Activated CD8-positive, alpha-beta memory T cell treated with anti-CD3 and anti-CD28 coated beads, Interleukin-2, amount 50 U/mL, for 24 hours (primary cell): ENCODE measurements around the gene ARRDC5.
"Not testable (repeated sequence)": the region's sequence is repeated elsewhere in the genome, so short reads cannot be mapped to it uniquely, and the experiment has no call there.

ENCODE experiments used
- DNase-seq: peaks from one replicate; pipeline ENCODE4 v3.0.0-alpha.2; 2020; ENCODE audit errors: extremely low read depth

ARRDC5 gene

DNA sequence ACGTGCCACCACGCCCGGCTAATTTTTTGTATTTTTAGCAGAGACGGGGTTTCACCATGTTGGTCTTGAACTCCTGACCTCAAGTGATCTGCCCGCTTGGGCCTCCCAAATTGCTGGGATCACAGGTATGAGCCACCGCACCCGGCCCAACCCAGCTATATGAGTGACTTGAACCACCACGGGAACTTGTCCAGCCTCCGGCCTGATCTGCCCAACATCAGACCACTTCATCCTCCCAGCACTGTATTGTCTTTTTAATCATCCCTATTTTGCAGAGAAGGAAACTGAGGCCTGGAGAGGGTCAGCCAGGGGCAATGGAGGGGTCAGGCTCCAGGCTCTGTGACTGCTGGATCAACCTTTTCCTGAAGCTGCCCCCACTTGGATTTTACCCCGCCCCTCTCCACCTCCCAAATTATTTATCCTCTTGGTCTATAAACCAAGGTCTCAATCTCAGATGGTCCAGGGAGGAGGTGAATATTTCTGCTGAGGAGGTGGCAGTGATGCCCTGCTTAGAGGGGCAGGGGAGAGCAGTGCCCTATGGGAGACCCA, 34.3 kb downstream of the ARRDC5 start:
- DNase-seq = no peak

DNA sequence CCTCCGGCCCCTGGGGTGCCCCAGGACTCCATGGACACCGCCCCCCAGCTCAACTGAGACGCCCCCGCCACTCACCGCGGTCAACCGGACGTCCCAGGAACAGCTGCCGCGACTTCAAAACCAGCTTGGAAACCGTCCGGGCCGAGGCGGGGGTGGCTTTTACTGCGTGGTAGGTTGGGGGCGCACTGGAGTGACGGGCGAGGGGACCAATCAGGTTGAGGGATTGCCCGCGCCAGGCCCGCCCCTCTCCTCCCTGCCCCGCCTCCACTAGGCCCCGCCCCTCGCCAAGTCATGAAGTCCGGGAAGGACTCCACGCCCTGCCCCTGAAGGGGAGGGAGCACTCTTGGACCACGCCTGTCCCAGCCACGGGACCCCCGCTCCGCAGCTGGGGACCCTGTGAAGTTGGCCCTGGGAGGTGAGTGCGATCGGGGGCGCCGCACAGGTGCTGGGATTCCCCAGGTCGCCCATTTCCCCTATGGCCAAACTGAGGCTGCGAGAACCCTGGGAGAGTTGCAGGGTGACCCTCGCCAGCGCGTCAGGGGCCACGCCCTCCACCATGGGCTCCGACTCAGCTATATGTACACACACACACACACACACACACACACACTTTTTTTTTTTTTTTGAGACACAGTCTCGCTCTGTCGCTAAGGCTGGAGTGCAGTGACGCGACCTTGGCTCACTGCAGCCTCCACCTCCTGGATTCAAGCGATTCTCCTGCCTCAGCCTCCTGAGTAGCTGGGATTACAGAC, 35.0 kb downstream of the ARRDC5 start, which contains the start of gene PLIN3:
TSS of gene PLIN3 (minus strand) at position 134 of the 752 bp plus-strand sequence. CDS start 6,273 bp downstream, outside the sequence.
- peak; percentile 78 for DNase-seq

DNA sequence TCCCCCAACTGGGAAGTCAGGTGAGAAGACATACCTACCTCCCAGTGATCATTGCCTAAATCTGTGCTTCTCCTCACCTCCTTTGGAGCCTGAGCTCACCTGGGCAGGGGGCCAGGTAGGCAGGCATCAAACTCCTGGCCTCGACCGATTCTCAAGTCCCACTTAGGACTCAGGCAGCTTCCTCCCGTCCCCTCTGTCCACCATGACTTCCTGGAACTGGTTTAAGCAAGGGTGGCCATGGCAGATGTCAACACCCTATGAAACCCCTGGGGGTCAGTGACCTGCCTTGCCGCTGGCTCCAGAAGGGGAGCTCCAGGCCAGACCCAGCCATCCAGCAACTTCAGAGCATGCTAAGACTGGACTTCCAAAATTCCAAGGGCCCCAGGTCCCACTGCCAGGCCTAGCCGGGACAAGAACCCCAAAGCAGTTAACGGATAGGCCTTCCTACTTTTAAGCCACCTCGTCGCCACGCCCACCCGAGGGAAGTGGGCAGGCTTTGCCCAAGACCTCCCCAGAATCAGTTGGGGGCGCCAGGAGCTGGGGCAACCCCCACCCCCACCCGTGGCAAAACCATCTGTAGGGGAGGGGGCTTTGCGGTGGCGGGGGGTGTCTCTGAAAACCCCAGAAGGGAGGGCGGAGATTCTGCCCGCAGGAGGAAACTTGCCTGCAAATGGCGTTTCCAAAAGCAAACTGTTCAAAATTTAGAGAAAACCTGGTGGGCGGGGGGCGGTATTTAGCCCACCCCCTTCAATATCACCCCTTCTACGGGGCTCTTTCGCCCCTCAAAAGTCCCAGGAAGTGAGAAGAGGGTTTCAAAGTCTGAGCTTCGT, 35.9 kb downstream of the ARRDC5 start:
- DNase-seq = no peak

DNA sequence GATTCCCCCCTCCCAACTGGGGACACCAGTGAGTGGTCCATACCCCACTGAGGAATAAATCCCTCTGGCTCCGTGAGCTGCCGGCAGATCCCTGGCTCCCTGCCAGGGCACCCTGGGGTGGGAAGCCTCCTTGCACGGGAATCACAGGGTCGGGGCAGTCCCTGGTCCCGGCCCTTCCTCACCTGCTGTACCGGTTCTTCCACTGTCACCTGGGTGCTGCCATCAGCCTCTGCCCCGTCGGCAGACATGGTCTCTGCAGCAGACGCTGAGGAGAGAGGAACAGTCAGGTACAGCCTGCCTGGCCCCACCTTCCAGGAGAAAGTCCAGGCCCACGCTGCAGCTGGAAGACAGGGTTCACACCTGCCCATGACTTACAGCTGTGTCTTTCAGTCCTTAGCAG, 41.5 kb downstream of the ARRDC5 start:
- DNase-seq = no peak

DNA sequence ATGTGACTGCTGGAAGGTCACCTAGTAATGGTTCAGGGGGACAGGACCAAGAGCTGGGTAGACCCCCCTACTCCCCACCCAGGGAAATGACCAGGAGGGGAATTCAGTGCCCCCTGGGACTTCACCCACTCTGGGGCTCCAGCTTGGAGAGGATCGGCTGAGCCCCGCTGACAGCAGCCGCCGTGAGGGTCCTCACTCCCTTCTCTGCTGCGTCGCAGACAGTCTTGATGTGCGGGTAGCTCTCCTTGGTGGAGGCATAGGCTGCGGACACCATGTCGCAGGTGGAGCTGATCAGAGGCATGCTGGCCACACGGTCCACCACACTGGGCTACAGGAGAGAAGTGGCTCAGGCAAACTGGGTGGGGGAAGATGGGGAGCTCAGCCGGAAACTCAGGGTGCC, 43.0 kb downstream of the ARRDC5 start:
- DNase-seq = no peak

DNA sequence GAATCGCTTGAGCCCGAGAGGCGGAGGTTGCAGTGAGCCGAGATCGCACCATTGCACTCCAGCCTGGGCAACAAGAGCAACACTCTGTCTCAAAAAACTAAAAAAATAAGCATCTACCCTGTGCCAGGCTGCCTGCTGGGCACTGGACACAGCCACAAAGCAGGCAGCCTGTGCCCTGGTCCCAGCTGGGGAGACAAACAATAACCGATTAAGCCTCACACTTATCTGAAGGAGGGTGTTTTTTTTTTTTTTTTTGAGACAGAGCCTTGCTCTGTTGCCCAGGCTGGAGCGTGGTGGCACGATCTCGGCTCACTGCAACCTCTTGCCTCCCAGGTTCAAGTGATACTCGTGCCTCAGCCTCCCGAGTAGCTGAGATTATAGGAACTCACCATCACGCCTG, 46.2 kb downstream of the ARRDC5 start:
- DNase-seq = not testable (repeated sequence)

DNA sequence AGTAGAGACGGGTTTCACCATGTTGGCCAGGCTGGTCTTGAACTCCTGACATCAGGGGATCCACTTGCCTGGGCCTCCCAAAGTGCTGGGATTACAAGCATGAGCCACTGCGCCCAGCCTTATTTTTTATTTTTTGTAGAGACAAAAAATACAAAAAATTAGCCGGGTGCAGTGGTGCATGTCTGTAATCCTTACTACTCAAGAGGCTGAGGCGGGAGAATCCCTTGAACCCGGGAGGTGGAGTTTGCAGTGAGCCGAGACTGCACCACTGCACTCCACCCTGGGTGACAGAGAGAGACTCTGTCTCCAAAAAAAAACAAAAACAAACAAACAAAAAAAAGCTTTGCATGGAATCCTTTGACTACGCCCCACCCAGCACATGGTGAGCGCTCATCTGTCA, 49.2 kb downstream of the ARRDC5 start:
- DNase-seq = not testable (repeated sequence)

DNA sequence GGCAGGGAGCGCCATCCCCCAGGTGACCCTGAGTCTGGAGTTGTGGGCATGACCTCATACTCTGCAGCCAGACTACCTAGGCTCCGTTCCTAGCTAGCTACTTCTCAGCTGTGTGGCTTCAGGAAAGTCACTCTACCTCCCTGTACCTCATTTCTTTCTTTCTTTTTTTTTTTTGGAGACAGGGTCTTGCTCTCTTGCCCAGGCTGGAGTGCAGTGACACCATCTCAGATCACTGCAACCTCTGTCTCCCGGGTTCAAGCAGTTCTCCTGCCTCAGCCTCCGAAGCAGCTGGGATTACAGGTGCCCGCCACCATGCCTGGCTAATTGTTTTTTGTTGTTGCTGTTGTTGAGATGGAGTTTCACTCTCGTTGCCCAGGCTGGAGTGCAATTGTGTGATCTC, 50.2 kb downstream of the ARRDC5 start:
- DNase-seq = no peak

DNA sequence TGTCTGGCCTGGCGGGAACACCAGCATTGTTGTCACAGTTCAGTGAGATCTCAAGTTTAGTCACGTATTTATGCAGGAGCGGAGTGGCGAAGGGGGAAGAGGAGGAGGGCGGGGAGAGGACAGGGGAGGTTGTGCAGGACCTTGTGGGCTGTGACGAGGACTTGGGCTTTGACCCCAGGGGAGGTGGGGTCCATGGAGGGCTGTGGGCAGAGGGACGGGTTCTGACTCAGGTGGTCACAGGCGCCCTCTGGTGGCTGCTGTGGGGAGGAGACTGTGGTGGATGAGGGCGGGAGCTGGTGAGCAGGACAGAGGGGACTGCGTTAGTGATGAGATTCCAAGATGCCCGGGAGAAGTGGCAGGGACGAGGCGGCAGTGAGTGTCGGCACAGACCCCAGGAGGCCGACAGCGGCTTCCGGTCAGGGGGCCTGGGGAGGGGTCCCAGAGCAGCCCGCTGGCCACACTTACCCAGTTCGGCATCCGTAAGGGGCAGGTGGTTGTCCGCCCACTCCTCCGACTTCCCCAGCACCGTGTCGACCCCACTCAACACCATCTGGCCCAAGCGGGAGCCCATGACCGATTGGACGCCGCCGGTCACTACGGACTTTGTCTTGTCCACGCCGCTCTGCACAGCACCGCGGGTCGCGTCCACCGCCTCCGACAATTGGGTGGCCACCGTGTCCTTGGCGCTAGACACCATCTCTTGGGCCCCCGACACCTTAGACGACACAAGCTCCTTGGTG, 51.0 kb downstream of the ARRDC5 start:
- DNase-seq = no peak

DNA sequence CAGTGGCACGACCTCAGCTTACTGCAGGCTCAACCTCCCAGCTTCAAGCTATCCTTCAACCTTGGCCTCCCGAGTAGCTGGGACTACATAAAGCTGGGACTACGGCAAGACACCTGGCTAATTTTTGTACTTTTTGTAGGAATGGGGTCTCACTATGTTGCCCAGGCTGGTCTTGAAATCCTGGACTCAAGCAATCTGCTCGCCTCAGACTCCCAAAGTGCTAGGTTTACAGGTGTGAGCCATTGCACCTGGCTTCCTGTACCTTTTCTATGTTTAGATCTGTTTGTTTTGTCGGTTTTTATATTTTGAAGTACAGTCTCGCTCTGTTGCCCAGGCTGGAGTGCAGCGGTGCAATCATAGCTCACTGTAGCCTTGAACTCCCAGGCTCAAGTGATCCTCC, 53.7 kb downstream of the ARRDC5 start:
- no peak for DNase-seq

DNA sequence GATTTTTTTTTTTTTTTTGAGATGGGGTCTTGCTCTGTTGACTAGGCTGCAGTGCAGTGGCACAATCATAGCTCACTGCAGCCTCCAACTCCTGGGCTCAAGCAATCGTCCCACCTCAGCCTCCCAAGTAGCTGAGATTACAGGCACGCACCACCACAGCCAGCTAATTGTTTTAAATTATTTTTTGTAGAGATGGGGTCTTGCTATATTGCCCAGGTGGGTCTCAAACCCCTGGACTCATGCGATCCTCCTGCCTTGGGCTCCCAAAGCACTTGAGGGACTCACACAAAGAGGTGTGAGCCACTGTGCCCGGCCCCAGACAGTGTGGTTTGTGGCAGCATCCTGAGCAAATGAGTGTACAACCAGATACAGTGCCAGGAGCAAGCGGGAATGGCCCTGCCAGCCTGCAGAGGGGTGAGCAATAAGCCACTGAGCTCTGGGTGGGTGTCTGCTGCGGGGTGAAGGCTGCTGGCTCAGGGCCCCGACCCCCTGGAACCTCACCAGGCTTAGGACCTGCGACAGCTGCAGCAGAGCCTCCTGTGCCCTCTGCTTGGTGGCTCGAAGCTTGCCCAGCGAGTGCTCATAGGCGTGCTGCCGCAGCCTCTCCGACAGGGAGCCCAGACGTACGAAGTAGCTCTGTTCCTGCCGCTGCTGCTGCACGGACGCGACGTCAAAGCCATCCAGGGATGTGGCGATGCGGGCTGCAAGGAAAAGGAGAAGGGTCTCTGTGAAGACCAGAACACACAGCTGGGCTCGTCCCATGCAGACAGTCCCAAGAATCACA, 55.3 kb downstream of the ARRDC5 start:
- DNase-seq = no peak

DNA sequence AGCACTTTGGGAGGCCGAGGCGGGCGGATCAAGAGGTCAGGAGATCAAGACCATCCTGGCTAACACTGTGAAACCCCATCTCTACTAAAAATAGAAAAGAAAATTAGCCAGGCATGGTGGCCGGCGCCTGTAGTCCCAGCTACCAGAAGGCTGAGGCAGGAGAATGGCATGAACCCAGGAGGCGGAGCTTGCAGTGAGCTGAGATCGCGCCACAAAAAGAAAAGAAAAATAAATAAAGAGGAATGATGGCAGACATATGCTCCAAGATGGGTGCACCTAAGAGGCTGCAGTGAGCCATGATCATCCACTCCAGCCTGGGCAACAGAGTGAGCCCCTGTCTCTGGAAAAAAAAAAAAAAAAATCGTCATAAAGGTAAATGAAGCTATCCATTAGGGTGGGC, 56.7 kb downstream of the ARRDC5 start:
- DNase-seq = not testable (repeated sequence)

DNA sequence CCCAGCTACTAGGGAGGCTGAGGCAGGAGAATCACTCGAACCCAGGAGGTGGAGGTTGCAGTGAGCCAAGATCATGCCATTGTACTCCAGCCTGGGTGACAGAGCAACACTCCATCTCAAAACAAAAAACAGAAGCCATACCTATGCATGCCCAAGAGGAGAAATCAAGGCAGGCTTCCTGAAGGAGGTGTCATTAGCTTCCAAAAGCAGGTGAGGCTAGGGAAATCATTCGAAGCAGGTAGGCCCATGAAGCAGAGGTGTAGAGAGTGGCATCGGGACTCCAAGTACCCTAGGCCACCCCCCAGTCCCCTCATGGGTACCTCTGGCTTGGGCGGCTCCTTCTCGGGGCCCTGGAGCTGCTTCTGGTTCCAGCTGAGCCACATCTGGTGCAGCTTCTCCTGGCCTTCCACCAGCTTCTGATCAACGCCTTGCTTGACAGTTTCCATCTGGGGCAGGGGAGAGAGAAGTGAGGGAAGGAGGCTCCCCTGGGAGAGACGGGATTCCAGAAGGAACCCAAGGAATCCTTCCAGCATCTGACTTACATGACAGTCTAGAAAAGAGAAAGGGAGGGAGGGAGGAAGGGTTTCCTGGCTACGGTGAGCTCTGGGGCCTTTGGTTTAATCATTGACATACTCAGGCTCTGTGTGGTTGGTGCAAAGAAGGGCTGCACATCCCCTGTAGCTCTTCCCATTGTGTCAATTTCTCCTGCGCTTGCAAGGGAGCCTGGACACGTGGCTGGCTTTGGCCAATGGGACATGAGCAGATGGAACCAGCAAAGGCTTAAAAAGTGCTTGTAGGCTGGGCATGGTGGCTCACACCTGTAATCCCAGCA, 58.1 kb downstream of the ARRDC5 start:
- no peak for DNase-seq

DNA sequence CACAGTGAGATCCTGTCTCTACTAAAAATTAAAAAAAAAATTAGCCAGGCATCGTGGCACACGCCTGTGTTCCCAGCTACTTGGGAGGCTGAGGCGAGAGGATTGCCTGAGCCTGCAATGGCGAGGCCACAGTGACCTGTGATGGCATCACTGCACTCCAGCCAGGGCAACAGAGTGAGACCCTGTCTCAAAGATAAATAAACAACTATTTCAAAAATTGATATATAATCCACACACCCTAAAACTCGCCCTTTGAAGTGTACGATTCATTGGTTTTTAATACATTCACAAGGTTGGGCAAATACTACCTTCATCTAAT, 59.1 kb downstream of the ARRDC5 start:
- DNase-seq = no peak
